CD14-positive monocyte (primary cell): ENCODE measurements around the gene SLC37A1. TPM values are rescaled to one million over a fixed set of nuclear protein-coding genes. Genes with fewer than 3 reads are reported as not detected.

ENCODE experiments used
- DNase-seq, 3 donors: peaks; one replicate each; pipeline ENCODE4 v3.0.0-alpha.2; 2011 to 2022
- H2AFZ ChIP-seq: 2 replicates; pipeline ENCODE4 v1.6.0; 2012; ENCODE audit warnings: mild to moderate bottlenecking, low read depth, low read length, inconsistent platforms; ENCODE audit not compliant: insufficient read depth, poor library complexity, severe bottlenecking
- H3K27ac ChIP-seq, 2 donors: 1 replicate in 1 of 2; 2 replicates in 1 of 2; pipeline ENCODE4 v1.5.1; 2012 to 2013; ENCODE audit warnings: low read length in 2 of 2, control low read depth in 1 of 2, inconsistent platforms in 1 of 2, low read depth in 1 of 2, mild to moderate bottlenecking in 1 of 2
- H3K27me3 ChIP-seq, 2 donors: one replicate each; pipeline versions ENCODE4 v1.6.0 to v1.6.1; 2011 to 2013; ENCODE audit warnings: low read length in 2 of 2; ENCODE audit not compliant: control insufficient read depth in 2 of 2, insufficient read depth in 2 of 2
- H3K36me3 ChIP-seq, 2 donors: replicated peaks in 1 of 2; 1 replicate in 1 of 2; 2 replicates in 1 of 2; pipeline versions ENCODE4 v1.5.1 to v1.6.1; 2012 to 2013; ENCODE audit warnings: low read length in 2 of 2, control low read depth in 1 of 2, inconsistent platforms in 1 of 2, mild to moderate bottlenecking in 1 of 2; ENCODE audit not compliant: insufficient read depth in 2 of 2, control insufficient read depth in 1 of 2
- H3K4me1 ChIP-seq, 2 donors: 1 replicate in 1 of 2; 2 replicates in 1 of 2; pipeline versions ENCODE4 v1.5.1 to v1.6.1; 2012 to 2013; ENCODE audit warnings: low read length in 2 of 2, control low read depth in 1 of 2, inconsistent platforms in 1 of 2, mild to moderate bottlenecking in 1 of 2, moderate library complexity in 1 of 2; ENCODE audit not compliant: insufficient read depth in 2 of 2, control insufficient read depth in 1 of 2
- H3K4me2 ChIP-seq: replicated peaks from 2 replicates; pipeline ENCODE3; 2012; ENCODE audit warnings: low read length, moderate library complexity, mild to moderate bottlenecking; ENCODE audit not compliant: poor library complexity, severe bottlenecking; ENCODE audit errors: extremely low read depth
- H3K4me3 ChIP-seq, 3 experiments: fragments of 200-600 bp in 1 of 3; sonication (generic) in 1 of 3; replicated peaks in 1 of 3; 1 replicate in 2 of 3; 2 replicates in 1 of 3; pipeline ENCODE4 v1.5.1; 2011 to 2013; ENCODE audit warnings: low read length in 3 of 3, mild to moderate bottlenecking in 3 of 3, control low read depth in 2 of 3, low read depth in 2 of 3, inconsistent platforms in 1 of 3, moderate library complexity in 1 of 3
- H3K79me2 ChIP-seq: 2 replicates; pipeline ENCODE4 v1.6.0; 2012; ENCODE audit warnings: mild to moderate bottlenecking, control low read depth, inconsistent platforms, low read length, moderate library complexity; ENCODE audit not compliant: insufficient read depth
- H3K9ac ChIP-seq: 2 replicates; pipeline ENCODE4 v1.6.0; 2017; ENCODE audit warnings: low read length, mild to moderate bottlenecking; ENCODE audit not compliant: insufficient read depth, poor library complexity, severe bottlenecking
- H3K9me3 ChIP-seq, 2 donors: replicated peaks in 1 of 2; 1 replicate in 1 of 2; 2 replicates in 1 of 2; pipeline versions ENCODE4 v1.5.1 to v1.6.1; 2012 to 2013; ENCODE audit warnings: low read length in 2 of 2, control low read depth in 1 of 2; ENCODE audit not compliant: control insufficient read depth in 1 of 2, insufficient read depth in 1 of 2
- H4K20me1 ChIP-seq: 2 replicates; pipeline ENCODE4 v1.6.0; 2012; ENCODE audit warnings: mild to moderate bottlenecking, low read length, control low read depth, moderate library complexity; ENCODE audit not compliant: insufficient read depth
- H3K27ac Mint-ChIP-seq, 7 donors: one replicate each; pipeline ENCODE4 v1.8.0; 2020; ENCODE audit warnings: mild to moderate bottlenecking in 7 of 7, mixed read lengths in 7 of 7, moderate library complexity in 6 of 7, inconsistent platforms in 2 of 7
- H3K27me3 Mint-ChIP-seq, 3 donors: one replicate each; pipeline ENCODE4 v1.8.0; 2021 to 2022; ENCODE audit warnings: low read depth in 3 of 3, mild to moderate bottlenecking in 3 of 3, mixed read lengths in 3 of 3, moderate library complexity in 3 of 3, inconsistent platforms in 1 of 3
- H3K36me3 Mint-ChIP-seq, 2 donors: one replicate each; pipeline ENCODE4 v1.8.0; 2020; ENCODE audit warnings: mixed read lengths in 2 of 2, inconsistent platforms in 1 of 2, mild to moderate bottlenecking in 1 of 2
- H3K4me1 Mint-ChIP-seq: one replicate; pipeline ENCODE4 v1.8.0; 2020; ENCODE audit warnings: mild to moderate bottlenecking, mixed read lengths
- H3K4me3 Mint-ChIP-seq, 2 donors: one replicate each; pipeline ENCODE4 v1.8.0; 2020; ENCODE audit warnings: mild to moderate bottlenecking in 2 of 2, mixed read lengths in 2 of 2, moderate library complexity in 1 of 2
- H3K9me3 Mint-ChIP-seq, 7 donors: one replicate each; pipeline ENCODE4 v1.8.0; 2020 to 2022; ENCODE audit warnings: mixed read lengths in 7 of 7, mild to moderate bottlenecking in 6 of 7, moderate library complexity in 6 of 7, inconsistent platforms in 2 of 7
- CTCF ChIP-seq: fragments of 200-600 bp; IDR thresholded peaks from one replicate; pipeline ENCODE4 v1.8.0; 2022; ENCODE audit warnings: antibody characterized with exemption, mild to moderate bottlenecking
- WGBS: methylation state at CpG from one replicate; pipeline ENCODE4 v1.1.5; 2013; ENCODE audit warnings: missing lambda C conversion rate; ENCODE audit not compliant: insufficient coverage; 5-methylcytosine and 5-hydroxymethylcytosine counted together
- intact Hi-C, 2 donors: fragments of 100-400 bp; cut with micrococcal nuclease; formaldehyde crosslinking; loops; one replicate each; pipeline versions ENCODE4 v1.15.0 to v1.15.1; 2023
- polyA plus RNA-seq, 3 donors: library from polyadenylated mRNA; depleted of rRNA in 1 of 3; unstranded in 2 of 3; stranded (reverse) in 1 of 3; fragments of 300-500 nt in 2 of 3; fragments of >200 nt in 1 of 3; fragmentation: Illumina TruSeq in 2 of 3; gene quantifications; 1 replicate in 2 of 3; 2 replicates in 1 of 3; pipeline ENCODE4 v1.2.3, GENCODE V29; 2012 to 2021

The SLC37A1 gene
- polyA plus RNA-seq, 3 donors = 2.7 to 12.4 (median 4.3) TPM

DNA sequence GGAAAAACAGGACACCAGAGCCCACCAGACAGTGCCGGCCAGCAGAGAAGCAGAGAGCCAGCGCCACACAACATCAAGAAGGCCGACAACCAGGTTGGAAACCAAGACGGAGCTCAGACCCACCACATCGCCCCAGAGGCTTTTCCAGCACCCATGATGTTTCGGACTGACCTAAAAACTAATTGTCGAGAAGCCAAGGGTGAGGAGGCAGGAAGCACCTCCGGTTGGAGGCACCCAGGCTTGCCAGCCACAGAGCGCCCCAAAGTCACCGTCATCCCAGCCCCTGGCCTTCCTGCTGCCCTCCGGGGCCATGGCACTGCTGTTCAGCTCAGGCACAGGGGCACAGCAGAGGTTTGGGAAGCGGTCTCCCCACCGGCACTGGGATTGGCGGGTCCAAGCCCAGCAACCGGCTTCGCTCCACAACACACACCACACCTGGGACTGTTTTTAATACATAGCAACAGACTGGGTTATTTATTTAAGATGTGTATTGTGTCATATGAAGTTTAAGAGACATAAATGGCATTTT, 67.2 kb downstream of the SLC37A1 start:
- no peaks in the 10 kb centered on the region for H3K79me2 ChIP-seq
- intact Hi-C loops = no loop called here
- H3K27ac ChIP-seq = no peak overlapping the region
- no peaks in the 10 kb centered on the region for H3K4me1 Mint-ChIP-seq
- no peak overlapping the region for H3K4me2 ChIP-seq
- peaks cover 2 to 9% (median 7%) of the 10 kb centered on the region in 7 donors for H3K9me3 Mint-ChIP-seq
- H2AFZ ChIP-seq = no peak overlapping the region
- DNase-seq = no peak
- no peak overlapping the region for H3K4me3 Mint-ChIP-seq
- H3K9ac ChIP-seq = no peak overlapping the region
- WGBS = 98% methylated on average over 11 of the region's 16 CpGs
- no peak overlapping the region for H3K27ac Mint-ChIP-seq
- no peaks in the 10 kb centered on the region for H3K27me3 ChIP-seq
- no peaks in the 10 kb centered on the region for H3K4me1 ChIP-seq
- H3K4me3 ChIP-seq = no peak overlapping the region
- peaks cover 3 to 4% of the 10 kb centered on the region in 2 donors for H3K9me3 ChIP-seq
- H3K27me3 Mint-ChIP-seq = peaks cover 0 to 2% (median 0%) of the 10 kb centered on the region in 3 donors
- peaks cover 10 to 12% of the 10 kb centered on the region in 2 donors for H3K36me3 Mint-ChIP-seq
- H3K36me3 ChIP-seq = no peaks in the 10 kb centered on the region
- no peaks in the 10 kb centered on the region for H4K20me1 ChIP-seq
- TF ChIP-seq CTCF = no peak

DNA sequence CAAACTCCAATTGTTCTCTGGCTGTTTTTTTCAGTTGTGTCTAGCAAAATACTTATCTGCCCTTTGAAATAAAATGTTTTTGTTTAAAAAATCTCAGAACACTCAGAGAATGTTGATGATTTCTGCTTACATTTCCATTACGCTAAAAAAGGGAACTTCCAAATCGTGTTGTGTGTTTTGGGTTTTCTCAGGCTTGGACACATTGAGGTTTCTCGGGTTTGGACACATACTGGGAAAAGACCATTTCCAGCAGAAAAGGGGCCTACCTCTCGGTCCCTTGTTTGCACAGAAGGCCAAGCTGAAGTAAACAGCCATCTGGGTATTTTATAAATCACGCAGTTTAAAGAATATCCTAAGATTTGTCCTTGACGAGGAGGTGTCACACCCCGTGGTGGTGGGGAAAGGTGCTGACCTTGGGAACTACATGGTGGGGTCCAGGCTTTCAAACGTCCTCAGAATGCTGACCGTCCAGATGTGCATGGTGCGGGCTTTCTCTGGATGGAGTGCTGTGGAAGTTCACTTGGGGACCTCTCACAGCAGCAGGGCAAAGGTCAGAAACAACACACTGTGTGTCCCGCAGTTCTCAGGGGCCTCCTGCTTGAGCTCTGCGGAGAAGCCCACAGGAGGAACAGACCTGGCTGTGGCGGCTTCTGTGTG, 67.8 kb downstream of the SLC37A1 start:
- no peak overlapping the region for H3K4me3 Mint-ChIP-seq
- H2AFZ ChIP-seq = no peak overlapping the region
- no peaks in the 10 kb centered on the region for H3K4me1 Mint-ChIP-seq
- H3K79me2 ChIP-seq = no peaks in the 10 kb centered on the region
- peaks cover 0 to 2% of the 10 kb centered on the region in 2 donors for H3K9me3 ChIP-seq
- TF ChIP-seq CTCF = no peak
- H3K27ac Mint-ChIP-seq = no peak overlapping the region
- H3K9me3 Mint-ChIP-seq = peaks cover 0 to 4% (median 3%) of the 10 kb centered on the region in 7 donors
- intact Hi-C loops = no loop called here
- peaks cover 5 to 8% of the 10 kb centered on the region in 2 donors for H3K36me3 Mint-ChIP-seq
- H3K9ac ChIP-seq = no peak overlapping the region
- 86% methylated on average over 10 of the region's 13 CpGs for WGBS
- H3K36me3 ChIP-seq = no peaks in the 10 kb centered on the region
- no peak overlapping the region for H3K4me3 ChIP-seq
- DNase-seq = no peak
- no peaks in the 10 kb centered on the region for H3K27me3 ChIP-seq
- H3K4me2 ChIP-seq = no peak overlapping the region
- H3K4me1 ChIP-seq = no peaks in the 10 kb centered on the region
- no peak overlapping the region for H3K27ac ChIP-seq
- H3K27me3 Mint-ChIP-seq = peaks cover 0 to 2% (median 0%) of the 10 kb centered on the region in 3 donors
- no peaks in the 10 kb centered on the region for H4K20me1 ChIP-seq
